SW480 (cell line): ENCODE measurements around the gene INTS11.

ENCODE experiments used
- DNase-seq: peaks from one replicate; pipeline ENCODE4 v3.0.0-alpha.2; 2016; ENCODE audit warnings: low spot score

The INTS11 gene

GRCh38 chr1:1343811-1344421 lies 19.5 kb upstream of the INTS11 start:
- DNase-seq: no peak

DNA sequence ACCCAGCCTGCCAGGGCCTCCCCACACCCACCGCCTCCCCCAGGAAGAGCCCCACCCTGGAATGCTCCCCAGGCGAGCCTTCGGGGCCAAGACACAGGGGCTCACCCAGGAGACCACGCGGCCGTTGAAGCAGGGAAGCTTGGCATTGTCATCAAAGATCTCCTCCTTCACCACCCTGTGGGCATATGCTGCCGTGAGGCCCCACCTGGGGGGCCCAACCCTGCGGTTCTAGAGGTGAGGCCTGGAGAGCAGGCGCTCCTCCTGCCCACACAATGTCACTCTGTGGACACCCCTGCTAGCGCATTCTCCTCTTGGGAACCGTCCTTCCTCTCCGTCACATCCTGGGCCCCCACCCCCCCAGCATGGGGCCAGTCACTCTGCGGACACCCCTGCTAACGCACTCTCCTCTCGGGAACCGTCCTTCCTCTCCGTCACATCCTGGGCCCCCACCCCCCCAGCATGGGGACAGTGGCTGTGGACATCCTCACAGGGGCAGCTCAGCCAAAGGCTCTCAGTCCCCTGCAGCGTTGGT lies 18.2 kb upstream of the INTS11 start:
- no peak for DNase-seq

- no peak for DNase-seq
Measured at GRCh38 chr1:1342061-1342562, 17.7 kb upstream of the INTS11 start.

DNA sequence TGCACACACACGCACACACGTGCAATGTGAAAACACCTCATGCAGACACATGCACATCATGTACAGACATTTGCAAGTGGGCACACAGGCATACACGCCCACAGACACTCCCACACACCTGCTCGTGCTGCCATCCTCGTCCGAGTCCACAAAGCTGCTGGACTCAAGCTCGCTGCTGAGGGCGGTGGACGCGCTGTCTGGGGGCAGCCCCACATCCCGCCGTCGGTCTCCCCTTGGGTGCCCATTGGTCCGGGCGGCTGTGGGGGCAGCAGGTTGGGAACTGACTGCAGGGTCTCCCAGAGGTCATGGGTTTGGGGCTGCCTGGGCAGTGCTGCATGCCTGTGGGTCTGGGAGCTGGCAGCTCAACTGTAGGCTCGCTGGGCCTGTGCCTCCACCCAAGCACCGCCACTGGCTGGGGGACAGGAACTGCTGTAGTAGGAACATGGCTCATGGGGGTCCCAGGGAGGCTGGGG lies 17.1 kb upstream of the INTS11 start:
- no peak for DNase-seq

- no peak for DNase-seq
Measured at GRCh38 chr1:1340791-1341548, 16.5 kb upstream of the INTS11 start.

DNA sequence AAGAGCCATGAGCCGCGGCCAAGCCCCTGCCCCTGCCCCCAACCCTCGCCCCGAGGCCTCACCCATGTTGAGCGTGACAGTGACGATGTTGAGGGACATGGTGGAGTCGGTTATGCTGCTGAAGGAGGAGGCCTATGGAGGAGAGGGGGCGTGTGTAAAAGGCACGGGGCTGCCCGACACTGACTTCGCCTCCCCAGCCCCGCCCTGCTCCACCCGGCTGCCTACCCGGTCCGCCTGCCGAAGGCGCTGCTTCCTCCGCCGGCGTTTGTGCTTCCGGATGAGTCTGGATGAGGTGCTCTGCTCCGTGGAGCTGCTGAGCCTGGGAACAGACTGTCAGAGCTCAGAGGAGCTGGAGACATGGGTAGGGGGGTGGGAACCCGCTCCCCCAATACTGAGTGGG lies 15.7 kb upstream of the INTS11 start:
- DNase-seq: no peak

GRCh38 chr1:1338278-1338677 lies 13.8 kb upstream of the INTS11 start:
- DNase-seq: no peak

DNA sequence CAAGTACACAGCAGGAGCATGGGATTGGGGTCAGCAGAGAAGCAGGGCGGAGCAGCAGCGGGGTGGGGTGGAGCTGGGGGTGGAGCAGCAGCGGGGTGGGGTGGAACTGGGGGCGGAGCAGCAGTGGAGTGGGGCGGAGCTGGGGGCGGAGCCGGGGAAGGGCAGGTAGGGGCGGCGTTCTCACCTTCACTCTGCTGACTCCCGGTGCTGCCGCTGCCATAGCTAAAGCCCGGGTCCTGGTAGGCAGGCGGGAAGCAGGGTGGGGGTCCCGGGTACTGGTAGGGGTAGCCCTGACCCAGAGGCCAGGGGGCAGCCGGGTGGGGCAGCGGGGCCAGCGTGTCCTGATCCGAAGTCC lies 13.3 kb upstream of the INTS11 start:
- DNase-seq: no peak

DNA sequence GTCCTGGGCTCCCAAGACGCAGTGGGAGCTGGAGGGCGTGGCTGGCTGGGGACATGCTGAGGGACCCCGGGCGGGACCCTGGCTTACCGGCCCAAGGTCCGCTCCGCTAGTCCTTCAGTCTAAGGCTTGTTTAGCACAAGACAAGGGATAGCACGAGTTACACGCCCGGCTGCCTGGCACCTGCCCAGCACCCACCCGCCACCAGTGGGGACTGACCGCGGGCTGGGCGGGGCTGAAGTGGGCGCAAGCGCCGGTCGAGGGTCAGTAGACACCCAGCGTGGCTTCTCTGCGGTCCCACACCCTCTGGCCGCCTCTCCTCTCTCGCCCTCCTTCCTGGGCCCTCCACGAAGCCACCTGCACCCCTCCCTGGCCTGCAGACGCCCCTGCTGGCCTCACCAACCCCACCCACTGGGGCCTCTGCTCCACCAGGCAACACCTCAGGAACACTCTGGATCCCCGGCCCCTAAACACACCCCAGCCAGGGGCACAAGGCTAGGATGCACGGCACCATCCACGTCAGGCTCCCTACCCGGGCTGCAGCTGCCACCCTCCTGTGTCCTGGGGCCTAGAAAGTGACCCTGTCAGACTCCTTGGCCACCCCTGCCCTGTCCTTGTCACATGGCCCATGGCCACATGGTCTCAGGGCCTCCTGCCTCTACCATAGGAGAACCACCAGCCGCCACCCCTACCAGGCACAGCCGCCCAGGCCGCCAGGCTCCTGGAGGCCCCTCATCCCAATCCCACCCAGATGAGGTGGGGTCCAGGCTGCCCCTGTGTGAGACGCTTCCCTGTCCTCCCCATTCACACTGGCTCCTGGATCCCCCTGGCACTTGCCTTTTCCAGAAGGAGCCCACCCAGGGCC lies 12.7 kb upstream of the INTS11 start:
- DNase-seq: no peak

- no peak for DNase-seq
Measured at GRCh38 chr1:1336446-1336845, 12.0 kb upstream of the INTS11 start.

- DNase-seq: no peak
Measured at GRCh38 chr1:1335792-1336248, 11.4 kb upstream of the INTS11 start.

- no peak for DNase-seq
Measured at GRCh38 chr1:1335283-1335682, 10.8 kb upstream of the INTS11 start.

- DNase-seq: no peak
Measured at GRCh38 chr1:1334835-1335234, 10.4 kb upstream of the INTS11 start.

GRCh38 chr1:1333551-1334241 lies 9.2 kb upstream of the INTS11 start:
- DNase-seq: no peak

GRCh38 chr1:1332774-1333480 lies 8.5 kb upstream of the INTS11 start:
- DNase-seq: peak; percentile 90

DNA sequence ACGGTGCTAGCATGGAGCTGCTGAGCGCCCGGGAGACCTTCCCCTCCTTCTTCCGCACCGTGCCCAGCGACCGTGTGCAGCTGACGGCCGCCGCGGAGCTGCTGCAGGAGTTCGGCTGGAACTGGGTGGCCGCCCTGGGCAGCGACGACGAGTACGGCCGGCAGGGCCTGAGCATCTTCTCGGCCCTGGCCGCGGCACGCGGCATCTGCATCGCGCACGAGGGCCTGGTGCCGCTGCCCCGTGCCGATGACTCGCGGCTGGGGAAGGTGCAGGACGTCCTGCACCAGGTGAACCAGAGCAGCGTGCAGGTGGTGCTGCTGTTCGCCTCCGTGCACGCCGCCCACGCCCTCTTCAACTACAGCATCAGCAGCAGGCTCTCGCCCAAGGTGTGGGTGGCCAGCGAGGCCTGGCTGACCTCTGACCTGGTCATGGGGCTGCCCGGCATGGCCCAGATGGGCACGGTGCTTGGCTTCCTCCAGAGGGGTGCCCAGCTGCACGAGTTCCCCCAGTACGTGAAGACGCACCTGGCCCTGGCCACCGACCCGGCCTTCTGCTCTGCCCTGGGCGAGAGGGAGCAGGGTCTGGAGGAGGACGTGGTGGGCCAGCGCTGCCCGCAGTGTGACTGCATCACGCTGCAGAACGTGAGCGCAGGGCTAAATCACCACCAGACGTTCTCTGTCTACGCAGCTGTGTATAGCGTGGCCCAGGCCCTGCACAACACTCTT lies 7.7 kb upstream of the INTS11 start:
- DNase-seq: no peak

- peak; percentile 72 for DNase-seq
Measured at GRCh38 chr1:1331068-1331965, 6.9 kb upstream of the INTS11 start, which contains the start of gene TAS1R3. TAS1R3 (plus strand) TSS chr1:1331280; CDS start chr1:1331346, 66 bp downstream.

- DNase-seq: no peak
Measured at GRCh38 chr1:1330366-1331067, 6.1 kb upstream of the INTS11 start.
